Stomach (tissue), 4 donors: ENCODE data around the gene NPHP1.

Experiments used
- POLR2A ChIP-seq, 4 donors: fragments of 450-650 bp; IDR thresholded peaks; one replicate each; pipeline ENCODE4 v1.6.1; 2016; ENCODE audit warnings: antibody characterized with exemption in 4 of 4, control low read depth in 2 of 4, mild to moderate bottlenecking in 1 of 4, moderate library complexity in 1 of 4
- POLR2AphosphoS5 ChIP-seq, 3 donors: sonication (generic); formaldehyde crosslinking; IDR thresholded peaks; one replicate each; pipeline ENCODE4 v1.6.1; 2016; ENCODE audit warnings: antibody characterized with exemption in 3 of 3
- TF ChIP-seq, protein P1 (sequence below), 7 experiments: fragments of 450-650 bp in 4 of 7; fragments of 200-600 bp in 3 of 7; sonication (generic) in 3 of 7; IDR thresholded peaks; one replicate each; pipeline ENCODE4 v1.5.1; 2016 to 2019; ENCODE audit warnings: antibody characterized with exemption in 7 of 7, control low read depth in 2 of 7, mild to moderate bottlenecking in 1 of 7

DNA sequence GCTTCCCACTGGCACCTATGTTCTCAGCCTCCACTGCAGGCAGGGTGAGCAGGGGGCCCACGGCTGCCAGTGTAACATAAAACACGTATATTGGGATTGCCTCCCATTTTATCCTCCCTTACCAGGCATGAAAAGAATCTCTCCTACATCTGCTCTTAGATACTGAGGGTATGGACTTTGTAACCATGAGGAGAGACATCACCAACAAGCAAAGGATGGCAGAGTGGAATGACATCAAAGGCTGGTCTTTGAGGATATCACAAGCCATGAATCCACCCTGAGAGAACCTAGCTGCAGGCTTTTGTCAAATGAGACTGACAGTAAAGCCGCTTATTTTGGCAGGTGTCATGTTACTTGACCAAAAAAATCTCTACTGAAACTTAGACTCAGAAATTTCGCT is 7.4 kb downstream of the NPHP1 start:
- TF ChIP-seq POLR2AphosphoS5 (IDR thresholded peaks at IDR 0.05) (no peak), POLR2A (IDR thresholded peaks at IDR 0.05) (no peak)
- TF ChIP-seq, protein P1, sequence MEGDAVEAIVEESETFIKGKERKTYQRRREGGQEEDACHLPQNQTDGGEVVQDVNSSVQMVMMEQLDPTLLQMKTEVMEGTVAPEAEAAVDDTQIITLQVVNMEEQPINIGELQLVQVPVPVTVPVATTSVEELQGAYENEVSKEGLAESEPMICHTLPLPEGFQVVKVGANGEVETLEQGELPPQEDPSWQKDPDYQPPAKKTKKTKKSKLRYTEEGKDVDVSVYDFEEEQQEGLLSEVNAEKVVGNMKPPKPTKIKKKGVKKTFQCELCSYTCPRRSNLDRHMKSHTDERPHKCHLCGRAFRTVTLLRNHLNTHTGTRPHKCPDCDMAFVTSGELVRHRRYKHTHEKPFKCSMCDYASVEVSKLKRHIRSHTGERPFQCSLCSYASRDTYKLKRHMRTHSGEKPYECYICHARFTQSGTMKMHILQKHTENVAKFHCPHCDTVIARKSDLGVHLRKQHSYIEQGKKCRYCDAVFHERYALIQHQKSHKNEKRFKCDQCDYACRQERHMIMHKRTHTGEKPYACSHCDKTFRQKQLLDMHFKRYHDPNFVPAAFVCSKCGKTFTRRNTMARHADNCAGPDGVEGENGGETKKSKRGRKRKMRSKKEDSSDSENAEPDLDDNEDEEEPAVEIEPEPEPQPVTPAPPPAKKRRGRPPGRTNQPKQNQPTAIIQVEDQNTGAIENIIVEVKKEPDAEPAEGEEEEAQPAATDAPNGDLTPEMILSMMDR (IDR thresholded peaks at IDR 0.05) = no peak
